GM18511 (cell line): Measurements from ENCODE around the gene LHX3.
A peak's percentile ranks its signal among the peaks of the same experiment; 100 is the strongest.

Experiments used
- ATAC-seq: cut with Tn5 transposase; IDR thresholded peaks from one replicate; pipeline ENCODE4 v1.9.1; 2021; ENCODE audit warnings: mild to moderate bottlenecking, moderate library complexity; ENCODE audit not compliant: unreplicated experiment

LHX3 gene

GRCh38 chr9:136204838-136205706 is at the start of gene LHX3:
LHX3 (minus strand) TSS chr9:136205128; CDS start chr9:136205012, 116 bp downstream.
- no peak for ATAC-seq

GRCh38 chr9:136253246-136254130 is 48.6 kb upstream of the LHX3 start:
- no peak for ATAC-seq

GRCh38 chr9:136252846-136253245 is 47.9 kb upstream of the LHX3 start:
- ATAC-seq, result no peak

- ATAC-seq, result no peak
These were observed 47.4 kb upstream of the LHX3 start for GRCh38 chr9:136252281-136252680.

- no peak for ATAC-seq
These were observed 46.6 kb upstream of the LHX3 start for GRCh38 chr9:136251264-136252115.

- no peak for ATAC-seq
These were observed 45.7 kb upstream of the LHX3 start for GRCh38 chr9:136250676-136251075.

- no peak for ATAC-seq
These were observed 45.1 kb upstream of the LHX3 start for GRCh38 chr9:136249877-136250559.

GRCh38 chr9:136248951-136249876 is 44.3 kb upstream of the LHX3 start:
- no peak for ATAC-seq

- no peak for ATAC-seq
These were observed 43.2 kb upstream of the LHX3 start for GRCh38 chr9:136247947-136248637.

- ATAC-seq, result no peak
These were observed 42.6 kb upstream of the LHX3 start for GRCh38 chr9:136247551-136247916.

GRCh38 chr9:136246849-136247550 is 42.1 kb upstream of the LHX3 start:
- no peak for ATAC-seq

GRCh38 chr9:136245219-136246150 is 40.6 kb upstream of the LHX3 start, which contains the start of gene QSOX2:
QSOX2 (minus strand) TSS chr9:136245812; CDS start chr9:136245803, 9 bp downstream.
- ATAC-seq, result peak; percentile 46

GRCh38 chr9:136244969-136245218 is 40.0 kb upstream of the LHX3 start:
- no peak for ATAC-seq

GRCh38 chr9:136244122-136244968 is 39.4 kb upstream of the LHX3 start:
- peak; percentile 35 for ATAC-seq

GRCh38 chr9:136243631-136244030 is 38.7 kb upstream of the LHX3 start:
- ATAC-seq, result no peak

GRCh38 chr9:136242918-136243525 is 38.1 kb upstream of the LHX3 start:
- ATAC-seq, result no peak
